Lower leg skin (tissue), 3 donors: Measurements from ENCODE around the gene DCDC2.

ENCODE experiments used
- CTCF ChIP-seq, 3 donors: fragments of 450-650 bp; IDR thresholded peaks; one replicate each; pipeline ENCODE4 v1.5.1; 2016; ENCODE audit warnings: antibody characterized with exemption in 3 of 3, mild to moderate bottlenecking in 3 of 3, moderate library complexity in 2 of 3
- POLR2A ChIP-seq, 2 donors: fragments of 450-650 bp; IDR thresholded peaks; one replicate each; pipeline ENCODE4 v1.6.1; 2016 to 2017; ENCODE audit warnings: antibody characterized with exemption in 2 of 2, mild to moderate bottlenecking in 1 of 2, moderate library complexity in 1 of 2

DNA sequence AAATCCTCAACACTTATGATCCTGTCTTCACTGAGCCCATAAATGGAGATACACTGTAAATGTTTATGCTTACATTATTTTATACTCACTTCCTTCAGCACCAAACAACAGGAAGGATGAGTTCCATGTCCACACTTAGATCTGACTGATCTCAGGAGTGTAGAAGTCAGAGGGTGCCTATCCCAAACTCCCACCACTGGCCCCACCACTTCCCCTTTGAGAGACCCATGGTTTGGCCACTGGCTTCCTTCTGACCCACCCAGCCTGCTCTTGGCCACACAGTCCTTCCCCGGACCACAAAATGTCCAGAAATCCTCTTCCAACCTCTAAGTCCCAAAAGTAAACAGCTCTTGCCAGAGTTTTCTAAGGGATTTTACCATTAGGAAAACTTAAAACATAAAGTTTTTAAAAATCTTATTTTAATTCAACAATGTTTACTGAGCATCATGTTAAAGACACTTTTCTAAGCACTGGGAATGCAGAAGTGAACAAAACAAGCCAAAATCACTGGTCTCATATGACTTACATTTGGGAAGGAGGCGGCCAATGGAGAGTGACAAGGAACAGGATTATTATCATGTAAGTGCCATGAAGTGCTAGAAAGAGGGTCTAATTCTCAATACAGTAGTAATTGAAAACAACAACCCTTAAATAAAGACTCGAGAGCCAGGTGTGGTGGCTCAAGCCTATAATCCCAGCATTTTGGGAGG is 128.0 kb downstream of the DCDC2 start:
- TF ChIP-seq CTCF (IDR thresholded peaks at IDR 0.05) (no peak), POLR2A (IDR thresholded peaks at IDR 0.05) (no peak)
